Right lung (tissue), 5 donors: Measurements from ENCODE around the gene DES. TPM values are rescaled to one million over a fixed set of nuclear protein-coding genes. Genes with fewer than 3 reads are reported as not detected.

Source experiments
- DNase-seq, 2 donors: peaks; one replicate each; pipeline ENCODE4 v3.0.0-alpha.2; 2013
- polyA plus RNA-seq, 5 donors: library from polyadenylated mRNA; unstranded; fragments of 120-200 nt; gene quantifications; one replicate each; pipeline versions ENCODE4 v1.2.1 to v1.2.3, GENCODE V29; 2013; ENCODE audit warnings: inconsistent platforms in 1 of 5, low replicate concordance in 1 of 5; ENCODE audit not compliant: insufficient read length in 5 of 5, insufficient read depth in 1 of 5

Gene DES
- polyA plus RNA-seq, 5 donors: 10.2 to 190 (median 32.6) TPM

DNA sequence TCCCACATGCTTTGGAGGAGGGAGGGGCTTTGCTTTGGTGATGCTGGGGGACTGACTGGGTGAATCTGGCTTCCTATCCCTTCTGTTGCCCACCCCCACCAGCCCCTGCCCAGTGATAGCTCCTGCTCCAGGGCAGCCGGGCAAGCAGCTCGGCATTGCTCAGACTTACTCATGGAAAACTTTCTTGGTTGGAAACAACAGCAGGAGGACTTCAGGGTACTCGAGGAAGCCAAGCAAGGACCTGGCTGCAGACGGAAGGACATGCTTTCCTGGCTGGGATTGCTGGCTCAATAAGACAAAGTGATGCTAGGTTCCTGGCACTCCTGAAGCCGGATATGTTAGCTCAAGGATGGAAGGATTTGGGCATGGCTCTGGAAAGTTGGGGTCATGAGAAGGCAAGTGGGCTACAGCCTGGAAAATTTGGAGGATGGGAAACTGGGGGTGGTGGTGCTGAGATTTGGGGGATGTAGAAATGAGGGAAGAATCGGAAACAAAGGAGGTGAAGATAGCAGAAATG is 19.6 kb downstream of the DES start:
- DNase-seq: no peak

DNA sequence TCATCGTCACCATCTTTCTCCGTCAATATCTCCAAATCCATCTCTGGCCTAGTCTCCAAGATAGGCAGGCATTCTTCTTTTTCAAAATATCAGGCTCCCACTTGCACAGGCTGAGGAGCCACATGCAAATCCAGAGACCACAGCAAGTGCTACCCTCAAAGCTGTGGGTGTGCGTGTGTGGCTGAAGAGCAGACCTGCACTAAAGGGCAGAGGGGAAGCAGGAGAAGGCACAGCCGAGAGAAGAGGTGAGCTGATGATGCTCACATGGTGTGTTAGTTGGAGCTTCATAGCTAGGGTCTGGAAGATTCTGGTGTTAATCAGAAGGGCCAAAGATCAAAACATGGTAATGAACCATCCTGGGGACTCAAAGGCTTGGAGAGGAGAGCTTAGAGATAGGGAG is 20.3 kb downstream of the DES start:
- no peak for DNase-seq

DNA sequence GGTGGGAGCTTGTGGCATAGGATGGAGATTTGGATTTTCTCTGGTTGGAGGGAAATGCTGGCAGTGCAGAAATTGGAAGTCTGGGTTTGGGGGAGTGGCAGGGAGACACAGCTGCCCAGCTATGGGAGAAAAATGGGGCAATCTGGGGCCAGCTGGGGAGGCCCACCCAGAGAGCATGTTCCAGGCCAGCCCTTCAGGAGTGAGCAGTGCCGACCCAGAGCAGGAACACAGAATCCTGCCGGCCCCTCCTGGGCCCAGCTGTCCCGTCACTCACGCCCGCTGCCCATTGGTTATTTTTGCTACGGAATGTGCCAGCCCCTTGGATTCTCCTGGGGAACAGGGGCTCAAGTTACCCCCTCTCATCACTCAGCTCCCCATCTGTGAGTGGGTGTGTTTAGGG is 21.3 kb downstream of the DES start:
- DNase-seq: no peak

DNA sequence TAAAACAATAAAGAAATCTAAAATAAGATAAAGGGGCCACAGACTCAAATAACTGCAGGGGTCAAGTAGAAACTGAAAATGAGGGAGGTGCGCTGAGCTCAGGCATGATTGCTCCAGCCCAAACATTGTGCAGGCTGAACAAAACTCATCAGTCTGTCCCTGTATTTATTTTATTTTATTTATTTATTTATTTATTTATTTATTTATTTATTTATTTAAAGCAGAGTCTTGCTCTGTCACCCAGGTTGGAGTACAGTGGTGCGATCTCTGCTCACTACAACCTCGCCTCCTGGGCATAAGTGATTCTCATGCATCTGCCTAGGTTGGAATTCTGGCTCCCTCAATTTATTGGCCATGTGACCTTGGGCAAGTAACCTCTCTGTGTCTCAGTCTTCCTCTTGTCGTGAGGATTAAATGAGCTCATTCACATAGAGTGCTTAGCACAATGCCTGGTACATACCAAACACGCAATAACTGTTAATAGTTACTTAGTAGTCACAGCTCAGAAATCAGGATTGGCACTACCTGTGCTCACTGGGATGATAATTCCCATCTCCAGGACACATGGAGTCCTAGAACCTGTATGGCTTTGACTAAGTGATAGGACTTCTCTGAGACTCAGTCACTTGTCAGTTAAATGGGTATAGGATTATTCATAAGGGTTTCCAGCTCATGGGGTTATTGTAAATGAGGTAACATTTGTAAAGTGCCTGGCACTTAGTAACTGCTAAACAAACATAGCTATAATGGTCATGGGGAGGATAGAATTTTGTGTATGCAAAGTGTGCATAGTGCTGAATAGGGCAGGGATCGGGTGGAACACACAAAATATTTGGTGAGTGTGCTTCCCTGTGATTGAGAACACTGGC is 22.4 kb downstream of the DES start:
- DNase-seq: no peak

DNA sequence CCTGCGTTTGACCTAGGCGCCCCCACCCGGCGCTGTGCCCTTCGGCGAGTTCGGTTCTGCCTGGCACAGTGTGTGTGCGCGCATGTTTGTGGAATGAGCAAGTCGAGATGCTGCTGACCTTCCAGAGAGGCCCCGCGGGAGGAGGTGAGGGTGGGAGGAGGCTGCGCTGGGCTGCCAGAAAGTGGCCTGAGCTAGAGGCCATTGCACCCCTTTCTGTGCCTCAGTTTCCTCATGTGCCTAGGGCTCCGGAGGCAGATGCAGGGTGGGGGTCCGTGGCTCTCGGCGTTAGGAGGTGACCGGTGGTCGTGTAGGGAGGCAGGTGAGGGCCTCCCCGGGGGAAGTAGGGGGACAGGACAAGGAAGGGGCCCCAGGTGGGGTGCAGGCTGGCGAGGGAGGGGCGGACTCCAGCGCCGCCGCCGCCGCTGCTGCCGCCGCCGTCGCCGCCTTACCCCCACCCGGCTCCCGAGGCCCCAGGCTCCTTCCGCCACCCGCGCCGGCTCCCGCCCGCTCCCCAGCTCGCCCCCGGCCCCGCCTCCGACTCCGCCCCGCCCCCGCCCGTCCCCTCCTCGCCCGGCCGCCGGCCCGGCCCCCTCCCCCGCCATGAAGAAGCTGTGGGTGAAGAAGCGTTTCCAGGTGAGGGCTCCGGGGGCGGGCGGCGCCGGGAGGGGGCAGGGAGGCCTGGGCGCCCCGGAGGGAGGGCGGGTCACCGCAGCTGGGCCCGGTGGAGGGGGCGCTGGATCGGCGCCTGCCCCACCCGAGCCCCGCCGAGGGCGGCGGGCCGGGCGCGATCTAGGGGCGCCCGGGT is 23.5 kb downstream of the DES start:
- DNase-seq: no peak

DNA sequence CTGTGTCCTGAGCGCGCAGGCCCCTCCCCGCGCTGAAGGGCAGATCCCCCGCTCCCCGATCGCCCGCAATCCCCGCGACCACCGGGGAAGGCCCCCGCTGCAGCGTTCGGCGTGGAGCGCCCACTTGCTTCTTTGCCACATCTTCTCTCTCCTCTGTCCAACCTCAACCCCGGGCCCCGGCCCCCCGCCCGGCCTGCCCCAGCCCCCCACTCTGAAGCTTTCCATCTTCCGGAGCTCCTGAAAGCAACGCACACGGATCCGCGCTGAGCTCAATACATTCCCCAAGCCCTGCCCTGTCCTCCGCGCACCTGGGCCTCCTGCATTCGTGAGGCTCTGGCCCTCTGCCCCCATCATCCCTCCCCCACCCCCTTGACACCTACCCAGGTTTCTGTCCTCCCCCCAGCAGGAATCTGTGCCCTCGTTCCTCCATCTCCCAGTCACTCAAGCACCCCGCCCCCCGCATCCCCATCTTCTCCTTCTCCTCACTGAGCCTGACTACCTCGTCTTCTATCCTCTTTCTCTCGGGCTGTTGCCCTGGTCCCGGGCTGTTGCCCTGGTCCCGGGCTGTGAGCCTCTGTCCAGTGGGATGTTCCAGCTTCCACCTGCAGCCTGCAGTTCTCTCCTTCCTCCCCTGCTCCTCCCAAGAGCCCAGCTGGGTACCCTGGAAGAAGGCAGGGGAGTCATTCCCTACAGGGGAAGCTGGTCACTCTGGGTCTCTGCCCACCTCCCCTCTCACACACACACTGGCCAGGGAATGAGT is 24.3 kb downstream of the DES start:
- no peak for DNase-seq

DNA sequence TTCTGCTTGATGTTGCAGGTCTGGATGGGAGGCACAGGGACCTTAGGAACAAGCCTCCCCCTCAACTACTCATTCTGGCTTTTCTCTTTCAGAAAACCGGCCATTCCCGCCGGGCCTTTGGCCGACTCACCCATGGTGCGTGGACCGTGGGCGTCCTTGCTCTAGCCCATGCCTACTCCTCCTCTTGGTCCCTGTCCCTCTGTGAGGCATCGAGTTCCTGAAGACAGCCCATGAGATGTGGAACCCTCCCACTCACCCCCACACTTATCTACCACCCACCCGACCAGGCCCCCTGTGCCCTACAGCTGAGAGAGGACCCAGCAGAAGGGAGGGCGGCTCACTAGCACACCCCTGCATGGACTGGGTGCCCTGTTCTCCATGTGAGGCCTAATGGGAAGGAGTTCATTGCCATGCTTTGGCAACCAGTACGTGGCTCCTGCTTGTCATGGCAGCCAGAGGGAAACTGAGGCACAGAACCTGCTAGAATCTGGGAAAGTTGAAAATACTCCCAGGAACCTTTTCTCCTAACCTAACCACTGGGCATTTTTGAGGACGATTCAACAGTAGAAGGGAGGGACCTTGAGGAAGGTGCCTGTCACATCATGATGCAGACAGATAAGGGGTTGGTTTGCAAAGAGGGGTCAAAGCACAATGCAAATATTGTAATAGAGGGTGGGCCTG is 25.0 kb downstream of the DES start:
- no peak for DNase-seq

DNA sequence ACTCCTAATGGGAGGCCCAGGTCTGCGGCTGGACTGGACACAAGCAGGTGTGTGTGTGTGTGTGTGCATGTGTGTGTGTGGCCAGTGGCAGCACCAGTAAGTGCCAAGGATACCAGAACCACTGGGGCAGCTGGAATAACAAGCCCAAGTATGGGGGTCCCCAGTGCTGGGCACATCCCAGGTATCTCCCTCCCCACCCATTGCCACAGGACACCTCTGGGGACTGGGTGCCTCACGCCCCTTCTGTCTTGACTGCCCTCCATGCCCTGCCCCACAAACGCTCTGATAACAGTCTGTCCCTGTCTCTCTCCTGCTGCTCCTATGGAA is 25.5 kb downstream of the DES start:
- DNase-seq: no peak

DNA sequence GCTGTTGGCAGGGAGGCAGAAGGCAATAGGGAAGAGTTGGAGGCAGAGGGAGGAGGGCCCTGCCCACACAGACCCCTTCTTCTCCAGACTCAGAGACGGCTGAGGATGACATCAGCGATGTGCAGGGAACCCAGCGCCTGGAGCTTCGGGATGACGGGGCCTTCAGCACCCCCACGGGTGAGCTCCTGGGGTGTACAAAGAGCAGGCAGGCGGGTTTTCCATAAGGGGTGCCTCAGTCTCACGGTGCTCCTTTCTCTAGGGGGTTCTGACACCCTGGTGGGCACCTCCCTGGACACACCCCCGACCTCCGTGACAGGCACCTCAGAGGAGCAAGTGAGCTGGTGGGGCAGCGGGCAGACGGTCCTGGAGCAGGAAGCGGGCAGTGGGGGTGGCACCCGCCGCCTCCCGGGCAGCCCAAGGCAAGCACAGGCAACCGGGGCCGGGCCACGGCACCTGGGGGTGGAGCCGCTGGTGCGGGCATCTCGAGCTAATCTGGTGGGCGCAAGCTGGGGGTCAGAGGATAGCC is 26.5 kb downstream of the DES start:
- no peak for DNase-seq

DNA sequence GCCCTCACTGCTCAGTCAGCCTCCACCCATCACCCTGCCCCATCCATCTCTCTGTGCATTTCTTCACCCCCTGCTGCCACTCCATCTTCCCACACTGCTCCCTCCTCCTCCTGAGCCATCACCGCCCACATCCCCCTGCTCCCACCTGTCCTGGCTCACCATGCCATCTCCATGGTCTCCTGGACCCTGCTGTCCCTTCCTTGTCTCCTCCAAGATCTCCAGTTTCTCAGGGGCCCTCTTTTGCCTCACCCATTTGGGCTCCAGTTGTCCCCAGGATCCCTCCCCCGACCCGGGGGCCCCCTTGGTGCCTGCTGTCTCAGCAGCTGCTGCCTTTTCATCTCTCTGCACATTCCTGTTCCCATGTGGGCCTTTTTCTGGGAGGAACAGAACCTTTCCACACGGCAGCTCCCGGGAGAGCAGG is 27.1 kb downstream of the DES start:
- DNase-seq: no peak

DNA sequence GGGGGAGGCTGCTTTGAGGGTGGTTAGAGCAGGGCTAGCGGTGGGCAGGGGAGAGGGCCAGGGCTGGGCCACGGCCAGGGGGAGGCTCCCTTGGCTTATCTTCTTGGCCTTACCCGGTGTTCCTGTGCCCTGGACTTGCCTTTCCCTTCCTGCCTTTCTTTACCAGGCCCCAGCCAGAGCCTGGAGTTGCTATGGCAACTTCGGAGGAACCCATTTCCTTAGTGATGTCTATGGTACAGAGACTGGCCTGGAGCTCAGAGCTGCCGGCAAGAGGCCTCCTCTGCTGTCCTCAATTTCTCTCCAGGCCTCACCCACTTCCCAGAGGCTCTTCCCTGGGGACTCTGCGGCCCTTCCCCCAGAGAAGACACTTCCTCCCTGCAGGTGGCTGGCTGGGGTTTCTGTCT is 27.9 kb downstream of the DES start:
- DNase-seq: no peak

DNA sequence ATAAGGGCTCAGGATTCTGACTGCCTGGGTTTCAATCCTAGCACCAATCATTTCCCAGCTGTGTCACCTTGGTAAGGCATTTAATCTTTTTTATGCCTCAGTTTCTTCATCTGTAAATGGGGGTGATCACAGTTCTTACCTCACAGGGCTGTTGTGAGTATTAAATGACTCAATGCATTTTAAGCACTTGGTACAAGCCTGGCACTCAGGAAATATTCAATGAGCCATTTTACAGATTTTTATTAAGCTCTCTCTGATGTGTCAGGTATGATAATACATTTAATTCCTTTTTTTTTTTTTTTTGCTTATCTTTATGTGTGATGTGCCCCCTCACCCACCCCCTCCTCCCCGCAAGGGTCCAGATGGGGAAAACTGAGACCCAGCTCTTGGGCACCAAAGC is 28.5 kb downstream of the DES start:
- no peak for DNase-seq

DNA sequence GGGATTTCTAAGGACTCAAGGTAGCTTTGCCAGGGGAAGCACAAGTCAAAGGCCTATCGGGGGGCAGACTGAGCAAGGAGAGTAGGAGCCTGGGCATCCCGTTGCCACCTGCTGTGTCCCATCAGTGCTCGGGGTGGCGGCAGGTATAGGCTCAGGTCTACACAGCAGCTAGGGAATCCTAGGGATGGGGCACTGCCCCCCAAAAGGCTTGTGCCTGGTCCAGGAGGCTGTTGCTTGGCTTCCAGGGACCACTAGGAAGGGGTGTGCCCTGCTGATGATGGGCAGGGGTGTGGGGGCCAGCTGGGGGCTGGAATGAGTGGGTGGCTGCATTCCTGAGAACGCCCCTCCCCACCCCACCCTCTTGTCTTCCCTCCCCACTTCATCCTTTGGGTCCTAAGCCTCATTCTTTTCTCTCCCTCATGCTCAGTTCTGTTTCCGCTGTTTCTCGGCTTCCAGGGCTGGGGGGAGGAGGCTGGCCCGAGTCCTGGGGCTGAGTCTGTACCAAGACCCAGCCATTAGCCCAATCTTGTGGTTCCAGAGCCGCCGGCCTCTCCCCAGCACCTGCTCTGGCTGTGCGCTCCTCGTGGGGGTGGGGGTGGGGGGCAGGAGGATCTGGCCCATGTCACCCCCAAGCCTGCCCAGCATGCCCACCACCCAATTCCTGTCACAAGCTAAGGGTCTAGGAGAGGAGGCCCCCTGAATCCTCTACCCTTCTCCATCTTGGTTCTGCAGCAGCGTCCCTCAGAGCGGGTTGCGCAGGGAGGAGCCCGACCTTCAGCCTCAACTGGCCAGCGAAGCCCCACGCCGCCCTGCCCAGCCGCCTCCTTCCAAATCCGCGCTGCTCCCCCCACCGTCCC is 29.3 kb downstream of the DES start:
- DNase-seq: no peak

DNA sequence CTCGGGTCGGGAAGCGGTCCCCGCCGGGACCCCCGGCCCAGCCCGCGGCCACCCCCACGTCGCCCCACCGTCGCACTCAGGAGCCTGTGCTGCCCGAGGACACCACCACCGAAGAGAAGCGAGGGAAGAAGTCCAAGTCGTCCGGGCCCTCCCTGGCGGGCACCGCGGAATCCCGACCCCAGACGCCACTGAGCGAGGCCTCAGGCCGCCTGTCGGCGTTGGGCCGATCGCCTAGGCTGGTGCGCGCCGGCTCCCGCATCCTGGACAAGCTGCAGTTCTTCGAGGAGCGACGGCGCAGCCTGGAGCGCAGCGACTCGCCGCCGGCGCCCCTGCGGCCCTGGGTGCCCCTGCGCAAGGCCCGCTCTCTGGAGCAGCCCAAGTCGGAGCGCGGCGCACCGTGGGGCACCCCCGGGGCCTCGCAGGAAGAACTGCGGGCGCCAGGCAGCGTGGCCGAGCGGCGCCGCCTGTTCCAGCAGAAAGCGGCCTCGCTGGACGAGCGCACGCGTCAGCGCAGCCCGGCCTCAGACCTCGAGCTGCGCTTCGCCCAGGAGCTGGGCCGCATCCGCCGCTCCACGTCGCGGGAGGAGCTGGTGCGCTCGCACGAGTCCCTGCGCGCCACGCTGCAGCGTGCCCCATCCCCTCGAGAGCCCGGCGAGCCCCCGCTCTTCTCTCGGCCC is 30.1 kb downstream of the DES start:
- DNase-seq: no peak

DNA sequence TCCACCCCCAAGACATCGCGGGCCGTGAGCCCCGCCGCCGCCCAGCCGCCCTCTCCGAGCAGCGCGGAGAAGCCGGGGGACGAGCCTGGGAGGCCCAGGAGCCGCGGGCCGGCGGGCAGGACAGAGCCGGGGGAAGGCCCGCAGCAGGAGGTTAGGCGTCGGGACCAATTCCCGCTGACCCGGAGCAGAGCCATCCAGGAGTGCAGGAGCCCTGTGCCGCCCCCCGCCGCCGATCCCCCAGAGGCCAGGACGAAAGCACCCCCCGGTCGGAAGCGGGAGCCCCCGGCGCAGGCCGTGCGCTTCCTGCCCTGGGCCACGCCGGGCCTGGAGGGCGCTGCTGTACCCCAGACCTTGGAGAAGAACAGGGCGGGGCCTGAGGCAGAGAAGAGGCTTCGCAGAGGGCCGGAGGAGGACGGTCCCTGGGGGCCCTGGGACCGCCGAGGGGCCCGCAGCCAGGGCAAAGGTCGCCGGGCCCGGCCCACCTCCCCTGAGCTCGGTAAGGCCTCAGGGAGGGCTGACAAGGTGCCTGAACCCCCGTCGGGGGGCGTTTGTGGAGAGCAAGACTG is 30.7 kb downstream of the DES start:
- DNase-seq: no peak

DNA sequence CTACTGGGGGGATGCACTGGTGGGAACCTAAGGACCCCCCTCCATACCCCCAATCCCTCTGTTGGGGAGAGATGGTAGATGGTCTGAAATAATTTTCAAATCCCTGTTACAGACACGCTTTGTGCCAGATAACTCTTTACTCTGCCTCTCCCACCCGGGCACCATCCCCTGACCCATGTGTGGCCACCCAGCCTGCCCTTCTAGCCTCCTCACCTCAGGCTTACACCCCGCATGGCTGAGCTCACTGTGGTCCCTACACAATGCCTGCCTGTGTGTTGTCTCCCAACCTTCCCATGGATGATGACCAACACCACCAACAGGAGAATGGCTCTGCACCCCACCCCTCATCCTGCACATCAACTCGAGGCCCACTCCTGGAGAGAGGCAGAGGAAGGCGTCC is 31.4 kb downstream of the DES start:
- DNase-seq: no peak

DNA sequence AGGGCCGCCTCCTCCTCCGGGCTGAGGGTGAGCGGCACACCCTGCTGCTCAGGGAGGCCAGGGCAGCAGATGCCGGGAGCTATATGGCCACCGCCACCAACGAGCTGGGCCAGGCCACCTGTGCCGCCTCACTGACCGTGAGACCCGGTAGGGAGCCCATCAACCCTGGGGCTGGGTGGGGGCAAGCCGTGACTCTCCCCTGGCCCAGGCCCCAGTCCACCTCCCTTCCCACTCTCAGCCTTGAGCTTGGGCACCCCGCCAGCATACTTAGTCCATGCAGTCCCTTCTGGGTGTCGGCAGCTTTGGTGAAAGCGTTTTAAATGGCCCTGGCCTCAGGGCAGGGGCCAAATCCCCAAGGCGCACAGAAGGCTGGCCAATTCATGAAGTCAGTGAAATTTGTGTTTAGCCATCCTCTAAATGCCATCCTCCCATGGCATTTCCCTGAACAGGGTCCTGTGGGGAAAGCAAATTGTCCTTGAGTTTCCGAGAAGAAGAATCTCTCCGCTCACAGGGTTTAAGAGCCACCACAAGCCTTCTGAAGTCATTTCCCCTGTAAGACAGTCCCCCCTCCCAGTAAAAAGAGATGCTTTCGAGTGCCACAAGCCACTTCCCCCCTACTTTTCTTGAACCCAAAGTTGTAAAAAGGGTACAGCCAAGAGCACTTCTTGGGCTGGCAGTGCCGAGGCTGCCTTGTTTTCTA is 33.6 kb downstream of the DES start:
- no peak for DNase-seq

DNA sequence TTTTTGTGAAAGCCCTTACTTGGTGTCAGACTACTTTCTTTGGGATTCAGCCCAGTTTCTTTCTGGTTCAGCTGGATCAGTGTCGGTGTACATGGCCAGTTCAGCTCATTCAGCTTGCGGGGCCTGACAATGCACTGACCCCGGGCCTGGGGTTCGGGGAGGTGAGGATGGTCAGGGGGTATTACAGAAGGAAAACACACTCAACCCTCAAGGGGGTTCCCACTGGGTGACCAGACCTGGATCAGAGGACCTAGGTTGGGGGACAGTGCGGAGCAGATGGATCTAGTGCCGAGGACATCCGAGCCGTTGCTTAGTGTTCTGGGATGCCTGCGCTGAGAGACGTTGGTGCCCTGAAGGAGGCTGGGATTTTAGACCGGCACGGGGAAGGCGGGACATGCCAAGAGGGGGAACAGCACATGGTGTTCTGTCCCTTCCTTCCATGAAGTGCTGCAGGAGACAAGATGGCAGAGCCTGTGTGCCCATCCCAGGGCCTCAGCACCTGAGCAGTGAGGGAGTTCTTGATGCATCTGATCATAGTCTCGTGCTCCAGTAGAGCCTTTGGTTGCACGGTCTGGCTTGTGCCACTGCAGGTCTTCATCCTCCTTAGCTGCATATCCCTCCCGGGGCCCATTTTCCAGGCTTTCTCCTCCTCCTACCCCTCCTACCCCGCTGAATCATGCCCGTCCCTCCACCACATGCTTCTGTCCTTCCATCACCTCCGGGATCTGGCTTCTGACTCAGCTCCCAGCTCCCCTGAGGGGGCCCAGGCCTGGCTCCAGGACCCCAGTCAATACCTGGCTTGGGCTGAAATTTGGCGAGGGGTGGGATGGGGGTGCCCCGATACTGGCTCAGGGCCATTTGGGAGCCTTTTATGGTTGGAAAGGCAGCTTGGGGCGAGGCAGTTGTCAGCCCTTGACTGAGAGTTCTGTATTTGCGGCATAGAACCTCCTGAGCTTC is 34.5 kb downstream of the DES start:
- no peak for DNase-seq
